ENCODE data around the gene WFS1.

- TF ChIP-seq, protein P1, sequence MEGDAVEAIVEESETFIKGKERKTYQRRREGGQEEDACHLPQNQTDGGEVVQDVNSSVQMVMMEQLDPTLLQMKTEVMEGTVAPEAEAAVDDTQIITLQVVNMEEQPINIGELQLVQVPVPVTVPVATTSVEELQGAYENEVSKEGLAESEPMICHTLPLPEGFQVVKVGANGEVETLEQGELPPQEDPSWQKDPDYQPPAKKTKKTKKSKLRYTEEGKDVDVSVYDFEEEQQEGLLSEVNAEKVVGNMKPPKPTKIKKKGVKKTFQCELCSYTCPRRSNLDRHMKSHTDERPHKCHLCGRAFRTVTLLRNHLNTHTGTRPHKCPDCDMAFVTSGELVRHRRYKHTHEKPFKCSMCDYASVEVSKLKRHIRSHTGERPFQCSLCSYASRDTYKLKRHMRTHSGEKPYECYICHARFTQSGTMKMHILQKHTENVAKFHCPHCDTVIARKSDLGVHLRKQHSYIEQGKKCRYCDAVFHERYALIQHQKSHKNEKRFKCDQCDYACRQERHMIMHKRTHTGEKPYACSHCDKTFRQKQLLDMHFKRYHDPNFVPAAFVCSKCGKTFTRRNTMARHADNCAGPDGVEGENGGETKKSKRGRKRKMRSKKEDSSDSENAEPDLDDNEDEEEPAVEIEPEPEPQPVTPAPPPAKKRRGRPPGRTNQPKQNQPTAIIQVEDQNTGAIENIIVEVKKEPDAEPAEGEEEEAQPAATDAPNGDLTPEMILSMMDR (IDR thresholded peaks at IDR 0.05), result no peak
- TF ChIP-seq POLR2AphosphoS5 (IDR thresholded peaks at IDR 0.05) (no peak), EP300 (IDR thresholded peaks at IDR 0.05) (no peak), POLR2A (IDR thresholded peaks at IDR 0.05) (no peak)
Observed at GRCh38 chr4:6320663-6321062, 51.0 kb downstream of the WFS1 start.

All from upper lobe of left lung (tissue), 4 donors.